DND-41 (cell line): ENCODE data around the gene CRYBG1.

Experiments
- ATAC-seq: fragments of 200-7000 bp; cut with Tn5 transposase; 3 replicates; pipeline ENCODE4 v1.9.1; 2021; ENCODE audit warnings: low read depth; ENCODE audit not compliant: insufficient read depth
- DNase-seq: peaks from one replicate; pipeline ENCODE4 v3.0.0-alpha.2; 2020
- H2AFZ ChIP-seq: 2 replicates; pipeline ENCODE4 v1.6.0; 2012; ENCODE audit warnings: low read depth, low read length
- H3K27ac ChIP-seq: 2 replicates; pipeline ENCODE4 v1.5.1; 2012; ENCODE audit warnings: low read length, inconsistent platforms
- H3K27me3 ChIP-seq: fragments of 200-600 bp; sonication (generic); 2 replicates; pipeline ENCODE4 v1.6.0; 2012; ENCODE audit warnings: low read length, mild to moderate bottlenecking, inconsistent platforms; ENCODE audit not compliant: insufficient read depth, poor library complexity
- H3K36me3 ChIP-seq: 2 replicates; pipeline ENCODE4 v1.5.1; 2012; ENCODE audit warnings: low read length, inconsistent platforms; ENCODE audit not compliant: insufficient read depth
- H3K4me1 ChIP-seq: 2 replicates; pipeline ENCODE4 v1.5.1; 2012; ENCODE audit warnings: mild to moderate bottlenecking, low read length; ENCODE audit not compliant: insufficient read depth
- H3K4me2 ChIP-seq: 2 replicates; pipeline ENCODE4 v1.6.0; 2012; ENCODE audit warnings: mild to moderate bottlenecking, moderate library complexity, low read length, inconsistent platforms; ENCODE audit not compliant: insufficient read depth
- H3K4me3 ChIP-seq, 2 experiments: fragments of 200-600 bp in 1 of 2; shearing (Covaris generic) in 1 of 2; 2 replicates each; pipeline ENCODE4 v1.5.1; 2012 to 2016; ENCODE audit warnings: inconsistent platforms in 2 of 2, low read length in 2 of 2, mild to moderate bottlenecking in 2 of 2, low read depth in 1 of 2, moderate library complexity in 1 of 2
- H3K79me2 ChIP-seq: 2 replicates; pipeline ENCODE4 v1.6.0; 2012; ENCODE audit warnings: low read length, inconsistent platforms; ENCODE audit not compliant: insufficient read depth
- H3K9ac ChIP-seq: 2 replicates; pipeline ENCODE4 v1.6.0; 2012; ENCODE audit warnings: low read depth, mild to moderate bottlenecking, inconsistent platforms, low read length, moderate library complexity
- H3K9me3 ChIP-seq: 2 replicates; pipeline ENCODE4 v1.5.1; 2012; ENCODE audit warnings: low read length, moderate library complexity, mild to moderate bottlenecking, inconsistent platforms; ENCODE audit not compliant: insufficient read depth, severe bottlenecking
- H4K20me1 ChIP-seq: 2 replicates; pipeline ENCODE4 v1.6.0; 2012; ENCODE audit warnings: low read length; ENCODE audit not compliant: insufficient read depth
- CTCF ChIP-seq: IDR thresholded peaks from 2 replicates; pipeline ENCODE4 v1.5.1; 2012; ENCODE audit warnings: borderline replicate concordance, low read length, moderate library complexity, mild to moderate bottlenecking; ENCODE audit not compliant: poor library complexity, severe bottlenecking; ENCODE audit errors: extremely low read depth
- EZH2 ChIP-seq: IDR thresholded peaks from 3 replicates; pipeline ENCODE4 v1.6.1; 2012; ENCODE audit warnings: borderline replicate concordance, low read depth, mild to moderate bottlenecking, moderate library complexity, low read length, inconsistent platforms; ENCODE audit not compliant: severe bottlenecking

The CRYBG1 gene

GRCh38 chr6:106617857-106618256, 257.3 kb downstream of the CRYBG1 start:
- Histone ChIP-seq H4K20me1 (no peaks in the 10 kb centered on the region), H3K79me2 (no peaks in the 10 kb centered on the region), H3K9ac (no peak overlapping the region), H3K27me3 (no peaks in the 10 kb centered on the region), H3K4me2 (no peak overlapping the region), H3K27ac (no peak overlapping the region), H3K9me3 (no peaks in the 10 kb centered on the region), H3K4me3 (no peak overlapping the region), H3K4me1 (no peaks in the 10 kb centered on the region), H2AFZ (no peak overlapping the region), H3K36me3 (peaks cover 11% of the 10 kb centered on the region; the same call in 1 of the 2 replicates)
- ATAC-seq (no peak), DNase-seq (no peak)
- TF ChIP-seq EZH2 = no peak
- no peak for TF ChIP-seq CTCF

GRCh38 chr6:106618324-106618723, 257.8 kb downstream of the CRYBG1 start:
- H3K4me1 ChIP-seq = no peaks in the 10 kb centered on the region
- H3K27ac ChIP-seq = no peak overlapping the region
- no peak overlapping the region for H3K4me3 ChIP-seq
- no peak overlapping the region for H3K9ac ChIP-seq
- H2AFZ ChIP-seq = no peak overlapping the region
- ATAC-seq (no peak), DNase-seq (no peak)
- no peaks in the 10 kb centered on the region for H3K9me3 ChIP-seq
- H3K79me2 ChIP-seq = no peaks in the 10 kb centered on the region
- TF ChIP-seq CTCF (no peak), EZH2 (no peak)
- H3K4me2 ChIP-seq = no peak overlapping the region
- no peaks in the 10 kb centered on the region for H3K27me3 ChIP-seq
- H4K20me1 ChIP-seq = no peaks in the 10 kb centered on the region
- H3K36me3 ChIP-seq = peaks cover 11% of the 10 kb centered on the region; the same call in 1 of the 2 replicates

GRCh38 chr6:106619223-106619622, 258.7 kb downstream of the CRYBG1 start:
- no peak for ATAC-seq
- H3K4me2 ChIP-seq = no peak overlapping the region
- TF ChIP-seq CTCF = no peak
- TF ChIP-seq EZH2 = no peak
- H3K4me1 ChIP-seq = no peaks in the 10 kb centered on the region
- H3K27ac ChIP-seq = no peak overlapping the region
- H3K9ac ChIP-seq = no peak overlapping the region
- no peak for DNase-seq
- no peak overlapping the region for H3K4me3 ChIP-seq
- H3K79me2 ChIP-seq = no peaks in the 10 kb centered on the region
- no peaks in the 10 kb centered on the region for H3K9me3 ChIP-seq
- peaks cover 11% of the 10 kb centered on the region; the same call in 1 of the 2 replicates for H3K36me3 ChIP-seq
- H4K20me1 ChIP-seq = no peaks in the 10 kb centered on the region
- H2AFZ ChIP-seq = no peak overlapping the region
- H3K27me3 ChIP-seq = no peaks in the 10 kb centered on the region
